Measurements from ENCODE around the gene KCNMA1. TPM values are rescaled to one million over a fixed set of nuclear protein-coding genes. Genes with fewer than 3 reads are reported as not detected.

Gene KCNMA1
- total and polyA plus RNA-seq, 10 of the 15 experiments (the other 5 are each of a cell fraction or from before 2014, with no cell fraction given), result 8.5 to 77.0 (median 21.3) TPM

- TF ChIP-seq EGR1 (IDR thresholded peaks at IDR 0.05; ENCODE audit: borderline replicate concordance in 1 of 2, low read depth in 2 of 2, low read length in 2 of 2), result no peak
- TF ChIP-seq RBBP5 (conservative IDR thresholded peaks at IDR 0.05), result no peak
- TF ChIP-seq SMAD5 (IDR thresholded peaks at IDR 0.05; ENCODE audit: low read depth), result no peak
- no peak for TF ChIP-seq BACH1 (IDR thresholded peaks at IDR 0.05; ENCODE audit: borderline replicate concordance)
- TF ChIP-seq BMI1 (IDR thresholded peaks at IDR 0.05; ENCODE audit: borderline replicate concordance), result no peak
- no peak for TF ChIP-seq GABPA (IDR thresholded peaks at IDR 0.05; ENCODE audit: low read depth)
- no peak for TF ChIP-seq KLF5 (IDR thresholded peaks at IDR 0.05; ENCODE audit: partially characterized antibody)
Observed at GRCh38 chr10:77640167-77640566, 2.6 kb upstream of the KCNMA1 start (continued).

GRCh38 chr10:77639756-77640155 is 2.1 kb upstream of the KCNMA1 start:
- no peak overlapping the region for H3K27ac ChIP-seq (ENCODE audit: control insufficient read depth, insufficient read depth)
- no peaks in the 10 kb centered on the region for H3K4me1 ChIP-seq (ENCODE audit: control insufficient read depth, insufficient read depth, low read length)
- ChIA-PET RAD21 (ENCODE audit: unreplicated experiment) (interaction anchor here (0.8 to 16.4 kb wide), 17 partner anchors 26 to 476 kb away, joined by 3 to 290 read pairs (median 8); no protein-coding TSS in a partner anchor), CTCF (interaction anchor here (1.1 to 21.5 kb wide), 16 partner anchors 26 to 472 kb away, joined by 3 to 532 read pairs (median 6); no protein-coding TSS in a partner anchor), SMC1A (ENCODE audit: uncharacterized antibody, unreplicated experiment) (interaction anchor here (0.6 to 13.9 kb wide), 26 partner anchors 9 to 473 kb away, joined by 3 to 291 read pairs (median 5); no protein-coding TSS in a partner anchor), POLR2A (interaction anchor here (3.2 kb wide), 1 partner anchor 71 kb away, joined by 13 read pairs; no protein-coding TSS in a partner anchor)
- no peaks in the 10 kb centered on the region for H3K79me2 ChIP-seq (ENCODE audit: control insufficient read depth, insufficient read depth, low read length)
- 50% methylated on average over 3 of the region's 3 CpGs for WGBS (ENCODE audit: insufficient coverage, insufficient replicate concordance, low lambda C conversion rate, missing lambda C conversion rate)
- no peak overlapping the region for H3K9ac ChIP-seq (ENCODE audit: control insufficient read depth, insufficient read depth, low read length)
- no peak for ATAC-seq
- in situ Hi-C loops (cut with MboI) (loop anchor here (5.0 kb wide), 3 partner anchors 247 to 472 kb away; no protein-coding TSS in a partner anchor), intact Hi-C loops (cut with micrococcal nuclease; ENCODE audit: unreplicated experiment) (loop anchor here (2.0 to 5.0 kb wide), 2 partner anchors 147 to 247 kb away; no protein-coding TSS in a partner anchor)
- H2AFZ ChIP-seq (ENCODE audit: control insufficient read depth, low read depth, low read length), result no peak overlapping the region
- no peaks in the 10 kb centered on the region; a peak in 1 of 4 replicates for H3K27me3 ChIP-seq (replicated peaks in 1 of 2; ENCODE audit: control insufficient read depth in 2 of 2, insufficient read depth in 2 of 2, low read length in 1 of 2)
- no peaks in the 10 kb centered on the region for H4K20me1 ChIP-seq (ENCODE audit: control insufficient read depth, insufficient read depth)
- DNase-seq (ENCODE audit: low read depth, low spot score), result no peak
- H3K4me3 ChIP-seq, result no peak overlapping the region
- no peaks in the 10 kb centered on the region for H3K36me3 ChIP-seq (ENCODE audit: control insufficient read depth in 2 of 2, insufficient read depth in 2 of 2, low read length in 1 of 2)
- H3K4me2 ChIP-seq (ENCODE audit: control insufficient read depth, insufficient read depth), result no peak overlapping the region
- no TSS peak for BruUV-seq (replicated peaks)
- H3K9me3 ChIP-seq (replicated peaks; ENCODE audit: control insufficient read depth, insufficient read depth, low read length), result no peaks in the 10 kb centered on the region; the same call in 2 of the 3 replicates
- FAIRE-seq, result no peak
- TF ChIP-seq SMAD5 (IDR thresholded peaks at IDR 0.05; ENCODE audit: low read depth) (no peak), ZNF207 (IDR thresholded peaks at IDR 0.05; ENCODE audit: borderline replicate concordance) (no peak), IRF3 (IDR thresholded peaks at IDR 0.05) (no peak), ZBTB4 (CRISPR knock-in tag; IDR thresholded peaks at IDR 0.05) (no peak), ATF3 (IDR thresholded peaks at IDR 0.05; ENCODE audit: borderline replicate concordance, extremely low read depth, low read depth, low read length) (no peak), PBX3 (IDR thresholded peaks at IDR 0.05; ENCODE audit: insufficient replicate concordance, low read depth, low read length) (no peak), RELB (IDR thresholded peaks at IDR 0.05; ENCODE audit: low read depth) (no peak), LARP7 (IDR thresholded peaks at IDR 0.05) (no peak)
